ENCODE results near the gene P2RX4.

The P2RX4 gene

DNA sequence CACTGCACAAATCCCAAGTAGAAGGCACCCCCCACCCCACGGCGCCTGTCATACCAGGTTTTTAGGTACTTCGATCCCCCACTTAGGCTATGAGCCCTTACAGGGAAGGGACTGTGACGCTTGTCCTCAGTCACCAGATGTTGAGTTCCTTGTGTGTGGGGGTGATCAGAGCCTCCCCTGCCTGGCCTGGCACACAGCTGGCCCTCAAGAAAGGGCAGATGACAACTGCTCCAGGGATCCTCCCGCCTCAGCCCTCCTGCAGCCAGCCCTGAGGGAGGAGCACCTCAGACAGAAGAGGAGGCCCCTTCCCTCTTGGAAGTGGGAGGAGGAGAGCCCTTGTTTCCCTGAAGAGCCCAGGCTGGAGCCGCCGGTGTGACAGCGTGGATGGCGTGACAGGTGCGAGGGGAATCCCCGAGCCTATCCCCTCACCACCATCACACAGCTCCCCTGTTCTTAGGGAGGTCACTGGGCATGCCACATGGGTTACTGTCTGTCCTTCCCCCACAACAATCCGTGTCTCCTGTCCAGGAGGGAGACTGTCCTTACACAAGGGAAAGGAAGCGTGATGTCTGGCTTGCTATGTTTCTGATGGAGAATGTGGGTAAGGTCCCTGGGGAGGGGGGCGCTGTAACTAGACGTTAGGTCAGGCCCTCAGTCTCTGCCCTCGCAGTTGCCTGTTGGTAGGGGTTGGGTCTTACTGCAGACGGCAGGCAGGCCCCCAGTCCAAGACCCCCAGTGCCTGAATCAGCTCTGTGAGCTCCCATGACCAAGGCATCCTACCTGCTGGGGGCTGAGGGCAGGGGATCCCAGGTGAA, 31.4 kb downstream of the P2RX4 start:
- DNase-seq (ENCODE audit: low read depth), result no peak
- TF ChIP-seq, protein P1, sequence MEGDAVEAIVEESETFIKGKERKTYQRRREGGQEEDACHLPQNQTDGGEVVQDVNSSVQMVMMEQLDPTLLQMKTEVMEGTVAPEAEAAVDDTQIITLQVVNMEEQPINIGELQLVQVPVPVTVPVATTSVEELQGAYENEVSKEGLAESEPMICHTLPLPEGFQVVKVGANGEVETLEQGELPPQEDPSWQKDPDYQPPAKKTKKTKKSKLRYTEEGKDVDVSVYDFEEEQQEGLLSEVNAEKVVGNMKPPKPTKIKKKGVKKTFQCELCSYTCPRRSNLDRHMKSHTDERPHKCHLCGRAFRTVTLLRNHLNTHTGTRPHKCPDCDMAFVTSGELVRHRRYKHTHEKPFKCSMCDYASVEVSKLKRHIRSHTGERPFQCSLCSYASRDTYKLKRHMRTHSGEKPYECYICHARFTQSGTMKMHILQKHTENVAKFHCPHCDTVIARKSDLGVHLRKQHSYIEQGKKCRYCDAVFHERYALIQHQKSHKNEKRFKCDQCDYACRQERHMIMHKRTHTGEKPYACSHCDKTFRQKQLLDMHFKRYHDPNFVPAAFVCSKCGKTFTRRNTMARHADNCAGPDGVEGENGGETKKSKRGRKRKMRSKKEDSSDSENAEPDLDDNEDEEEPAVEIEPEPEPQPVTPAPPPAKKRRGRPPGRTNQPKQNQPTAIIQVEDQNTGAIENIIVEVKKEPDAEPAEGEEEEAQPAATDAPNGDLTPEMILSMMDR (IDR thresholded peaks at IDR 0.05; ENCODE audit: insufficient read depth, low read depth, low read length, missing control alignments), result no peak
- H3K4me3 ChIP-seq (ENCODE audit: low read depth, low read length), result no peak overlapping the region

DNA sequence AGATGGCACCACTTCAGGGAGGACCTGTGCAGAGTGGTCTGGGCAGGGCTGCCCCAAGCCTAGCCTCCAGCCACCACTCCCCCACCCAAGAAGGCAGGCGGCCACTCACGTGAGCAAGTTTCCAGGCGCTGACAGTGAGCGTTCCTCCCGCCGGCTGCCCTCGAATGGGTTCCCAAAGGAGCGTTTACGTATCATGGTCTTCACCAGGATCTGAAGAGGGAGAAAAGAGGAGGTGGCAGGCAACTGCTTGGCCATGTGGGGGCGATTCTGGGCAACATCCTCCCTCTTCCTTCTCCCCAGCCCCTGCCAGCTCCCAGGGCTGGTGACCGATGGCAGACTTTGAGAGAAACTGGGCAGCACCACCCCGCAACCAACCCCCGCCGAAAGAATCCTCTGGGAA, 35.1 kb downstream of the P2RX4 start:
- no peak overlapping the region for H3K4me3 ChIP-seq (ENCODE audit: low read depth, low read length)
- no peak for DNase-seq (ENCODE audit: low read depth)
- TF ChIP-seq, protein P1 (IDR thresholded peaks at IDR 0.05; ENCODE audit: insufficient read depth, low read depth, low read length, missing control alignments), result no peak

DNA sequence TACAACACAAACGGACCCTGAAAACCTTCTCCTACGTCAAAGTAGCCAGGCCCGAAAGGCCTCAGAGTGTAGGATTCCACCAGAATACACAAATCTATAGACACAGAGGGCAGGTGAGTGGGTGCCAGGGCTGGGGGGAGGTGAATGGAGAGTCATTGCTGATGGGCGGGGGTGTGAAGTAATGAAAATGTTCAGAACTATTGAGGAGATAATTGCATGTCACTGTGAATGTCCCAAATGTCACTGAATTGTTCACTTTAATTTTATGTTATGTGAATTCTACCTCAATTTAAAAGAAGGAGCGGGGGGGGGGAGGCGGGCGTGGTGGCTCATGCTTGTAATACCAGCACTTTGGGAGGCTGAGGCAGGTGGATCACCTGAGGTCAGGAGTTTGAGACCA, 36.0 kb downstream of the P2RX4 start:
- H3K4me3 ChIP-seq (ENCODE audit: low read depth, low read length), result no peak overlapping the region
- TF ChIP-seq, protein P1 (IDR thresholded peaks at IDR 0.05; ENCODE audit: insufficient read depth, low read depth, low read length, missing control alignments), result no peak
- DNase-seq (ENCODE audit: low read depth), result no peak

DNA sequence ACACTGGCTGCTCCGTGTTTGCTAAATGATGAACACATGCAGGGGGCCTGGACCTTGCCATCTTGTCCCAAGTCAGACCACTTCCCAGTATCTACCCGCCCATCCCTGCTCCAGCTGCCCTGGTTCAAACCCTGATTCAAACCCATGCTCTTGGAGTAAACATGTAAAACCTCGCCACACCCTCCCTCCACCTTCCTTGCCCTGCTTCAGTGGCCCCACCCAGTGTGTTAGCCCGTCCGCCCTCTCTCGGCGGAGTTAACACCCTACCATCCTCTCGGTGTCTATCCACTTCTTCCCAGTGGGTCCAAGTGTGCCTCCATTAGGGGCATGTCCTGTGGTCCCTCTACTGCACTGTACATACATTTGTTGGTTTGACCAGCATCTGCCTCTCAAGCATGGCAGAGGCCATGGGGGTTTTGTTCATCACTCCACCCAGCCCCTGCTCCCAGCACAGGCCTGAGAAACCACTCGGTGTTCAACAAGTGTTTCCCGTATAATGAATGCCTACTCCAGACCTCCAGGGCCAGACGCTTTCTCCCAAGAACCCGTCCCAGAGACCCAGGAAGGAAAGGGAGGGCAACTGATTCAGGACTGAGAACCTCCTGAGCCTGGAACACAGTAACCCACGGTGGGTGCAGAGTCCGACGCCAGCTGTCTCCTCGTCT, 37.1 kb downstream of the P2RX4 start:
- no peak for DNase-seq (ENCODE audit: low read depth)
- H3K4me3 ChIP-seq (ENCODE audit: low read depth, low read length), result no peak overlapping the region
- TF ChIP-seq, protein P1 (IDR thresholded peaks at IDR 0.05; ENCODE audit: insufficient read depth, low read depth, low read length, missing control alignments), result no peak

DNA sequence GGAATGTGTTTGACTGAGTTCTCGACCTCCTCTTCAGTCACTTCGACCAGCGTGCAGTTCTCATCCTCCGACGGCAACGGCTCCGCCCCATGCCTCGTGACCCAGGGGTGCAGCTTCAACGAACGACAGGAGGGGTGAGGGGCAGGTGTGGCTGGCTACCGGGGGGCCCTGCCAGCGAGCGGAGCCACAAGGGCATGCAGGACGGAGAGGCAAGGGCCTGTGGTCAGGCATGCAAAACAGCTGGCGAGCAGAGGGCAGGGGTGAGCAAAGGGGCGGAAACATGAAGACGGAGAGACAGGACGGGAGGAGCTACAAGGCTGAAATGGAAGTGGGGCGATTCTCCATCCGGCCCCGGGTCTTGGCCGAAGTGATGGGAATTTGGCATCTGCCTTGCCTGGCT, 38.7 kb downstream of the P2RX4 start:
- TF ChIP-seq, protein P1 (IDR thresholded peaks at IDR 0.05; ENCODE audit: insufficient read depth, low read depth, low read length, missing control alignments), result no peak
- peak; percentile 94 for DNase-seq (ENCODE audit: low read depth)
- peak overlapping the region; percentile 55 for H3K4me3 ChIP-seq (ENCODE audit: low read depth, low read length)

DNA sequence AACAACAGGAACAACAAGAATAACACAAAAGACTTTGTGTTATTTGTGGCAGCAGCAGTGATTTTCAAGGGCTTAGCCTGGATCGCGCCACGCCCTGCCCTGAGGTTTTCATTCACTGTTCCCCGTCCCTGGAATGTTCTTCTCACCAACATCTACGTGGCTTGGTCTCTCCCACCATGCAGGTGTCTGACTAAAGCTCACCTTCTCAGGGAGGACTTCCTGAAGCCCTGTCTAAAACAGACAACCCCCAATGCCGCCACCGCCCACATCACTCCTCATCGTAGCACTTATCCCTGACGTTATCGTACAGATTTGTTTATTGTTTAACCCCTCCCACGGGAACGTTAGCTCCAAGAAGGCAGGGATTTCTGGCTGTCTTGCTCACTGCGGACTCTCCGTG, 40.4 kb downstream of the P2RX4 start:
- no peak overlapping the region for H3K4me3 ChIP-seq (ENCODE audit: low read depth, low read length)
- DNase-seq (ENCODE audit: low read depth), result no peak
- TF ChIP-seq, protein P1 (IDR thresholded peaks at IDR 0.05; ENCODE audit: insufficient read depth, low read depth, low read length, missing control alignments), result no peak

Measured in GM12865 (cell line).